ENCODE results near the gene AGAP2.

Gene AGAP2

DNA sequence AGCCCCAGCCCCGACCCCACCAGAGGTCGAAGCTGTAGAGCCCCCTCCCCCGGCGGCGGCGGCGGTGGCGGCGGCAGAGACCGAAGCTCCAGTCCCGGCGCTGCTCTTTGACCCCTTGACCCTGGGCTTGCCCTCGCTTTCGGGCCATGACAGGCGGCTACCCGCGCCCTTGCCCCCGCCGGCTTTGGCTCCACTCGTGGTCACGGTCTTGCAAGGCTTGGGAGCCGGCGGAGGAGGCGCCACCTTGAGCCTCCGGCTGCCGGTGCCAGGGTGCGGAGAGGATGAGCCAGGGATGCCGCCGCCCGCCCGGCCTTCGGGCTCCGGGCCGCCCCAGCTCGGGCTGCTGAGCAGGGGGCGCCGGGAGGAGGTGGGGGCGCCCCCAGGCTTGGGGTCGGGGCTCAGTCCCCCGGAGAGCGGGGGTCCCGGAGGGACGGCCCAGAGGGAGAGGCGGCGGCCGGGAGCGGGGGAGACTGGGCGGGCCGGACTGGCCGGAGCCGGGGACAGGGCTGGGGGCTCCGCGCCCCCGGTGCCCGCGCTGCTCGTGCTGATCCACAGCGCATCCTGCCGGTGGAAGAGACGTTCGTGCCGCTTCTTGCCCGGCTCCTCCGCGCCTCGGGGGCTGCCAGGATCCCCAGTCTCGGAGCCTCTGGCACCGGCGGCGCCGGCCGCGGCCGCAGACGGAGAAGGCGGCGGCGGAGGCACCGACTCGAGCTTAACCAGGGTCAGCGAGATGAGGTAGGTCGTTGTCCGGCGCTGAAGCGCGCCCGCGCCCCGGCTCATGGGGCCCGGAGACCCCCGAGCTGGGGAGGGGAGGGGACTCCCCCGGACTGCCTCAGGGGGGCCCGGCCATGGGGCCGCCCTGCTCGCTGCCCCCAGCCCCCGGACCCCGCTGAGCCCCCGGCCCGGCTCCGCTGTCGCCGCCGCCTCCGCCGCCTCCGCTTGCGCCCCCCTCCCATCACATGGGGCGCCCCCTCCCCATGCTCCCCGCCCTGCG lies 778 bp downstream of the AGAP2 start:
- DNase-seq (ENCODE audit: low read depth), result no peak
- peak overlapping the region; percentile 12; the same call in 1 of the 2 replicates for H3K4me3 ChIP-seq (ENCODE audit: control insufficient read depth, low read depth, low read length)
- TF ChIP-seq, protein P1, sequence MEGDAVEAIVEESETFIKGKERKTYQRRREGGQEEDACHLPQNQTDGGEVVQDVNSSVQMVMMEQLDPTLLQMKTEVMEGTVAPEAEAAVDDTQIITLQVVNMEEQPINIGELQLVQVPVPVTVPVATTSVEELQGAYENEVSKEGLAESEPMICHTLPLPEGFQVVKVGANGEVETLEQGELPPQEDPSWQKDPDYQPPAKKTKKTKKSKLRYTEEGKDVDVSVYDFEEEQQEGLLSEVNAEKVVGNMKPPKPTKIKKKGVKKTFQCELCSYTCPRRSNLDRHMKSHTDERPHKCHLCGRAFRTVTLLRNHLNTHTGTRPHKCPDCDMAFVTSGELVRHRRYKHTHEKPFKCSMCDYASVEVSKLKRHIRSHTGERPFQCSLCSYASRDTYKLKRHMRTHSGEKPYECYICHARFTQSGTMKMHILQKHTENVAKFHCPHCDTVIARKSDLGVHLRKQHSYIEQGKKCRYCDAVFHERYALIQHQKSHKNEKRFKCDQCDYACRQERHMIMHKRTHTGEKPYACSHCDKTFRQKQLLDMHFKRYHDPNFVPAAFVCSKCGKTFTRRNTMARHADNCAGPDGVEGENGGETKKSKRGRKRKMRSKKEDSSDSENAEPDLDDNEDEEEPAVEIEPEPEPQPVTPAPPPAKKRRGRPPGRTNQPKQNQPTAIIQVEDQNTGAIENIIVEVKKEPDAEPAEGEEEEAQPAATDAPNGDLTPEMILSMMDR (IDR thresholded peaks at IDR 0.05; ENCODE audit: control insufficient read depth, insufficient read depth, low read depth, low read length, missing control alignments), result peak; percentile 37

DNA sequence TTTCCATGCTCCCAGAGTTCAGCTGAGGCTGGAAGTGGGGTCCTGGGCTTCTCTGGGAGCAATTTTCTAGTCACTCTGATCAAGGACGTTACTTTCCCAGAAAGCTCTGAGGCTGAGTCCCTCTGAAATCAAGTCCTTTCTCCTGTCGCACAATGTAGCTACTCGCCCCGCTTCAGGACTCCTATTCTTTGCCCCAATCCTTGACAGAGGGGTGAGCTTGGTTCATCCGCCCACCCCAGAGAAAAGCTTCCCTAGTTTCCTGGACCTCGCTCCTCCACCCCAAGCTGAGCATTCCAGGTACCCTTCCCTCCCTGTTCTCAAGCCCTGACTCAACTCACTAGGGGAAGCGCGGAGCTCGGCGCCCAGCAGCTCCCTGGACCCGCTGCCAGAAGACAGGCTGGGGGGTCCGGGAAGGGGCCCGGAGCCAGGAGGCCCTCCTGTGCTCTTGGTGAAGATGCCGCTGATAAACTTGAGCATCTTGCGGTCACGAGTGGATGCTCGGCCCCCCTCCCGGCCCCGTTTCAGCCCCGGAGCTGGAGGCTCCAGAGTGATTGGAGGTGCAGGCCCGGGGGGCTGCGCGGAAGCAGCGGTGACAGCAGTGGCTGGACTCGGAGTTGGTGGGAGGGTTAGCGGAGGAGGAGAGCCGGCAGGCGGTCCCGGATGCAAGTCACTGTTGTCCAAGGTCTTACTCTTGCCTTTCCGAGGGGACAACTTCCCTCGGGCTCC lies 1.6 kb downstream of the AGAP2 start:
- no peak overlapping the region for H3K4me3 ChIP-seq (ENCODE audit: control insufficient read depth, low read depth, low read length)
- DNase-seq (ENCODE audit: low read depth), result no peak
- TF ChIP-seq, protein P1 (IDR thresholded peaks at IDR 0.05; ENCODE audit: control insufficient read depth, insufficient read depth, low read depth, low read length, missing control alignments), result no peak

DNA sequence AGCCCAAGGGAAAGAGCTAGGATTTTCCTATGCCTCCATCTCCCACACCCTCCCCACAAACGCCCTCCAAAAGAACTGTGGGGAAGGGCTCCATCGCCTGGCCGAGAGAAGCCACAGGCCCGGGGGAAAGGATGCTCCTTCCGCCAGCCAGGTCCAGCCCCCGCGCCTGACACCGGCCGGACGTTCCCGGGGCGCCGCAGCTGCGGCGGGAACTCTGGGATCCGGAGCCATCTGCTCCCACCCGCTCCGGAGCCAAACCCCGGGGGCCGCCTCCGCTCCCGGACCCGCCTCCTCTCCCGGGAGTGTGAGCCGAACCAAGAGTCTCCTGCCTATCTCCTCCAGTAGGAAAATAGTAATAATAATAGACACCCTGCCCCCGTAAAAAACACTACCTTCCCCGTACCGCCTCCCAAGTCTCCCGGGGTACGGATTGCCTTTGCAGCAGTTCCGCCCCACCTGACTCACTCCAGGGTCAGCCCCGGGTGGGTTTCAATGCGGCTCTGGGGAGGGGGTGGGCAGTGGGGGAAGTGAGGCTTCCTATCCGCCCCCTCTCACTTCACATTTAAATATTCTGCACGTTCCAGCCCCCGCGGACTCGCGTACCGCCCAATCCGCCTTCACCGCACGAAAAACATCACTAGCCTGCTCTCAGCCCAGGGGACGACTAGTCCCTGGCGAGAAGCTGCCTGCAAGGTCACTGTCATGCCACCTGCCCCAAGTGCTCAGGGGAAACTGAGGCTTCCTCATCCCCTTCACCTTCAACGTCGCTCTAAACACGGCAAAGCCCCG lies 2.4 kb downstream of the AGAP2 start:
- peak overlapping the region; percentile 22 for H3K4me3 ChIP-seq (ENCODE audit: control insufficient read depth, low read depth, low read length)
- TF ChIP-seq, protein P1 (IDR thresholded peaks at IDR 0.05; ENCODE audit: control insufficient read depth, insufficient read depth, low read depth, low read length, missing control alignments), result peak; percentile 47
- DNase-seq (ENCODE audit: low read depth), result no peak

- H3K4me3 ChIP-seq (ENCODE audit: control insufficient read depth, low read depth, low read length), result no peak overlapping the region
- TF ChIP-seq, protein P1 (IDR thresholded peaks at IDR 0.05; ENCODE audit: control insufficient read depth, insufficient read depth, low read depth, low read length, missing control alignments), result no peak
- no peak for DNase-seq (ENCODE audit: low read depth)
These were observed 3.2 kb downstream of the AGAP2 start for GRCh38 chr12:57735198-57735855.

GRCh38 chr12:57734591-57734990 lies 4.0 kb downstream of the AGAP2 start:
- TF ChIP-seq, protein P1 (IDR thresholded peaks at IDR 0.05; ENCODE audit: control insufficient read depth, insufficient read depth, low read depth, low read length, missing control alignments), result no peak
- DNase-seq (ENCODE audit: low read depth), result no peak
- no peak overlapping the region for H3K4me3 ChIP-seq (ENCODE audit: control insufficient read depth, low read depth, low read length)
